Activated CD4-positive, alpha-beta T cell treated with anti-CD3 and anti-CD28 coated beads for 4 hours (primary cell): Measurements from ENCODE around the gene AKAP1.

Source experiments
- DNase-seq, 2 donors: peaks; one replicate each; pipeline ENCODE4 v3.0.0-alpha.2; 2020

The AKAP1 gene, protein sequence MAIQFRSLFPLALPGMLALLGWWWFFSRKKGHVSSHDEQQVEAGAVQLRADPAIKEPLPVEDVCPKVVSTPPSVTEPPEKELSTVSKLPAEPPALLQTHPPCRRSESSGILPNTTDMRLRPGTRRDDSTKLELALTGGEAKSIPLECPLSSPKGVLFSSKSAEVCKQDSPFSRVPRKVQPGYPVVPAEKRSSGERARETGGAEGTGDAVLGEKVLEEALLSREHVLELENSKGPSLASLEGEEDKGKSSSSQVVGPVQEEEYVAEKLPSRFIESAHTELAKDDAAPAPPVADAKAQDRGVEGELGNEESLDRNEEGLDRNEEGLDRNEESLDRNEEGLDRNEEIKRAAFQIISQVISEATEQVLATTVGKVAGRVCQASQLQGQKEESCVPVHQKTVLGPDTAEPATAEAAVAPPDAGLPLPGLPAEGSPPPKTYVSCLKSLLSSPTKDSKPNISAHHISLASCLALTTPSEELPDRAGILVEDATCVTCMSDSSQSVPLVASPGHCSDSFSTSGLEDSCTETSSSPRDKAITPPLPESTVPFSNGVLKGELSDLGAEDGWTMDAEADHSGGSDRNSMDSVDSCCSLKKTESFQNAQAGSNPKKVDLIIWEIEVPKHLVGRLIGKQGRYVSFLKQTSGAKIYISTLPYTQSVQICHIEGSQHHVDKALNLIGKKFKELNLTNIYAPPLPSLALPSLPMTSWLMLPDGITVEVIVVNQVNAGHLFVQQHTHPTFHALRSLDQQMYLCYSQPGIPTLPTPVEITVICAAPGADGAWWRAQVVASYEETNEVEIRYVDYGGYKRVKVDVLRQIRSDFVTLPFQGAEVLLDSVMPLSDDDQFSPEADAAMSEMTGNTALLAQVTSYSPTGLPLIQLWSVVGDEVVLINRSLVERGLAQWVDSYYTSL

GRCh38 chr17:57084802-57085447, at the start of gene AKAP1:
Gene AKAP1 (plus strand): TSS chr17:57085246. CDS start chr17:57105465, 20,219 bp downstream.
- peak; percentile 92 to 93 for DNase-seq

- no peak for DNase-seq
Observed at GRCh38 chr17:57035971-57036481, 49.0 kb upstream of the AKAP1 start.

- no peak for DNase-seq
Observed at GRCh38 chr17:57037411-57037810, 47.6 kb upstream of the AKAP1 start.

DNA sequence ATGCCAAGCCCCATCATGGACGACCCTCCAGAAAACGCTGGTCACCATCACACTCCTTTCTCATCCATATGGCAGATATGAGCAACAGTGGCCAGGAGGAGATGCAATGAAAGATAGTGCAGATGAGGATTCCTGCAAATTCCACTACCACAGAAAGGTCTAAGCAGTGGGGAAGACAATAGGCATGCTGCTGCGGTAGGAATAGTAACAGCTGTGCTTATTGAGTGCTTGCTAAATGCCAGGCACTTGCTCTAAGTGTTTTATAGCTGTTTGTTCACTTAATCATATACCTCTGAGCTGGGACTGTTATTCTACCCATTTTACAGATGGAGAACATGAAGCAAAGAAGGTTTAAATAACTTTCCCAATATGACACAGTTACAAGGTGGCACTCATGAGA, 46.6 kb upstream of the AKAP1 start:
- no peak for DNase-seq

GRCh38 chr17:57040571-57040970, 44.5 kb upstream of the AKAP1 start:
- no peak for DNase-seq

DNA sequence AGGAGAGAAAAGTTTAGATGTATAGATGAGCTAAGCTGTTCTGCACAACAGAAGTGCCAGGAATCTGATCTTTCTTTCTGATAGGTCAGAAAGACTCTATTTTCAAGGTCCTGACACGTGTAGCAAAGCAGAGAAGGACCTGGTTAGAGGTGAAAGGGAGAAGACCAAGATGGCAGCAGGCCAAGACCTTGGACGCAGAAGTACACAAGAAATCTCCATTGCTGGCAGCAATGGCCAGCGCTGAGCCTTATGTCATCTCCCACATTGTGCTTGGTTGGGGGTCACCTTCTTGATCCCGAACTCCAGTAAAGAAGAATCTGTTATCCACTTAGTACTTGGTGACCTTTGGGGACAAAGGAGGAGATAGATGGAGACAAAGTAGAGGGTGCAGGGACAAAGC, 41.8 kb upstream of the AKAP1 start:
- DNase-seq = no peak

GRCh38 chr17:57044976-57045867, 39.8 kb upstream of the AKAP1 start:
- DNase-seq = no peak

- DNase-seq = peak; percentile 27 to 33
Observed at GRCh38 chr17:57045868-57046704, 39.0 kb upstream of the AKAP1 start.

DNA sequence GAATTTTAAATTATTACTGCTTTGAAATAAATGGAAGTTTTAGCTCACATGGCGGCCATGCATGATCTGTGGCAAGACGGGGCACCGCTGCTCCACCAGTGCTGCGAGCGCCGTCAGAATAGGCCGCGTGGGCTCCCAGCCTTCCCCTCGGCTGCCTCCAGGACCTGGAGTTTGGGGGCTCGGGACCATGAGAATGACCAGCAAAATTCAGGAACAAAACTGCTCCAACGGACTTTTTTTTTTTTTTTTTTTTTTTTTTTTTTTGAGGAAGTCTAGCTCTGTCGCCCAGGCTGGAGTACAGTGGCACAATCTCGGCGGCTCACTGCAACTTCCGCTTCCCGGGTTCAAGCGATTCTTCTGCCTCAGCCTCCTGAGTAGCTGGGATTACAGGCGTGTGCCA, 38.3 kb upstream of the AKAP1 start:
- no peak for DNase-seq

DNA sequence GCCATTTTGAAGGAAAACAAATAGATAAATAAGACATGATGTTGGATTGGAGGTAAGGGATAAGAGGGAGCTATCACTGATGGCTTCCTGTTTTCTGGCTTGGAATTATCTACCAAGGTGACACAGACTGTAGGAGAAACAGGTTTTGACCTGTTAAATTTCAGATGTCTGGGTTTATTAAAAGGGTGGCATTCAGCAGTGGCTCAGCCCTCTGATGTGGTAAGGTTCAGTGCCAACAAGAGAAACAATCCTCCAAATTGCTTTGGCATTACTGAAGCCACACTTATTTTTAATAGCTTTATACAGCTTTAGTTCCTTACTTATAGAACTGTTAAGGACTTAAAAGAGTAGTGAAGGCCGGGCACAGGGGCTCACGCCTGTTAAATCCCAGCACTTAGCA, 37.0 kb upstream of the AKAP1 start:
- no peak for DNase-seq

- DNase-seq = no peak
Observed at GRCh38 chr17:57050306-57050705, 34.7 kb upstream of the AKAP1 start.

DNA sequence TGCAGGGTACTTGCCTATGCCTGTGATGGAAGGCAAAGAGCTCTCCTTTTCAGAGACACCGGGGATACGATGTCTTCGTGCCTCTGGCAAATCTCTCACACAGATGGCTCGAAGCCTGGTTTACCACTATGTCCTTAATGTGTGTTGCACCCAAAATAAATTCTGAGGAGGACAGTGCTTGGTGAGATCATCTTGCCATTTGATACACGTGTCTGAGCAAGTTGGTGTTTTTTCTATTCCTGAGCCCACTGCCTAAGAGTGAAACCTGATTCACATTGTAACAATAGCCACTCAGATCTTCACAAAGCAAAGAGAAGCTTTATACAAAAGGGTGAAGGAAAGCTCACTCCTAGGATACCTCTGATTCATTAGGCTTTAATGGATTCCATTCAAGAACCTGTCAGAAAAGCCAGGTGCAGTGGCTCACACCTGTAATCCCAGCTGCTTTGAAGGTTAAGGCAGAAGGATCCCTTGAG, 33.1 kb upstream of the AKAP1 start:
- DNase-seq = no peak

GRCh38 chr17:57062865-57063264, 22.2 kb upstream of the AKAP1 start:
- DNase-seq = no peak

GRCh38 chr17:57067162-57067561, 17.9 kb upstream of the AKAP1 start:
- no peak for DNase-seq

- no peak for DNase-seq
Observed at GRCh38 chr17:57067781-57068180, 17.3 kb upstream of the AKAP1 start.

GRCh38 chr17:57068222-57068658, 16.8 kb upstream of the AKAP1 start:
- no peak for DNase-seq

- no peak for DNase-seq
Observed at GRCh38 chr17:57068707-57069106, 16.3 kb upstream of the AKAP1 start.

DNA sequence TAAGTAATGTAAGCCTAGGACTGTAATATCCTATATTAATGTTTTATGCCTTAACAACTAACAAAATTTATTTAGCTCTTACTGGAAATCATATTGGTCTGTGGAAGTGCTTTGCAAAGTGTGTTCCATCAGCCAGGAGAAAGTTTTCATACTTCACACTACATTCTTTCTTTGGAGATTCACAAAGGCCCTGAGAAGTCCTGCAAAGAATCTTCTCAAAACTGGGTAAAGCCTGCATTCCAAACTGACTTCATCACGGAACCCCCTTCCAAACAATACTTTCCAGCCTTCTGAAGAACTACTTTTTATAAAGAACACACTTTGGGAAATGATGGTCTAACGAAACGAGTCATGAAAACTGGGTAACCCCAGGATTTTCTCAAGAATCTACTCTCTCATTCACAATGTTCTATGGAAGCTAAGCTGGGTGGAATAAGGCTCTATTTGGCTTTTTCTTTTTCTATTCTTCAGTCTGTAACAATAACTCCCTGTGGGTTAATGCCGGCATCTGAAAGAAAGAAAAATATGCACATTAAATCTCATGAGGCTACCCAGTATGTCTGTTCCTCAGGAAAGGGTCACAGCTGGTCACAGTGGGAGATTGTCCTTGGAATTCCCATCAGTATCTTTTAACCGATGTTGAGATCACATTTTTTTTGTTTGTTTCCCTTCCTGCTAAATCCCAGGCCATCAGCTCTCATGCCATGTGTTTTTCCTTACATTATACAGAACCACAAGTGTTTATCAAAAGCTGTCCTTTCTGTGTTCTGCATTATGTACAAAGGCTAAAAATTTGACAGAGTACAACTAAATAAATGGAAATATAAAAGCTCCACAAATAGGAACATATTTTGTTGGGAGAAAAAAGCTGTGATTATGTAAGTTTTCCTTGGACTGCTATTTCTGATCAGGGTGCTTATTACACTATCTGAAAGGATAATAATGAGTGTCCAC, 12.8 kb upstream of the AKAP1 start:
- DNase-seq = no peak

- no peak for DNase-seq
Observed at GRCh38 chr17:57073626-57074025, 11.4 kb upstream of the AKAP1 start.

- no peak for DNase-seq
Observed at GRCh38 chr17:57075193-57075592, 9.9 kb upstream of the AKAP1 start.
